ENCODE measurements around the gene POLE. TPM values are rescaled to one million over a fixed set of nuclear protein-coding genes. Genes with fewer than 3 reads are reported as not detected.

The POLE gene
- total RNA-seq, 1 donor from 2014 or later, result 32.1 TPM

DNA sequence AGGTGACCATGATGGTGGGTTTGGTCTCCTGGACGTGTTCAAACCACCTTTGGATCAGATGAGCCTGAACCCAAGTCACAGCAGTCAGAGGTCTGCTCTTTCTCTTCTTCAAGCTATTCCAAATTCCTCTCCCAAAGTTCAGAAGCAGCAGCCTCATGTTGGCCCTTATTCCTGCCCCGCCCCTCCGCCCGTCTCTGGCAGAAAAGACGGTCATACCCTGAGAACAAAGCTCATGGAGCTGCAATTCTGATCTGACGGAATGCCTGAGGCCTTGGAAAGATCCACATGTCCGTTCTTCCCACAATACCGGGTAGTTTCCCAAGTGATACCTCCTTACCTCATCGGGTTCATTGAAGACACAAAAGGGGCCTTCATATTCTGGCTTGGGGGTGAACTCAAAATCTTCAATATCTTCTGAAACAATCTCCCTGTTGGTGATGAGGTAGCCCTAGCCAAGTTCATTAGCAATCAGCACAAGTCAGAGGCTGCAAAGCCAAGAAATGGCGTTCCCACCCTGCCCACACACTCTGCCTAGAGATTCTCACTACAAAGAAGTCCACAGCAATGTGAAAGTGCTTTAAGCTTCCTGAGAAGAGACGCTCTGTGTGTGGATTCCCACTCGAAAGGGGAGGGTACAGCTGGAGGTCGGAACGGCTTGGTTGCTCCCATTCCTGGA is 11.2 kb downstream of the POLE start:
- no peak for DNase-seq

DNA sequence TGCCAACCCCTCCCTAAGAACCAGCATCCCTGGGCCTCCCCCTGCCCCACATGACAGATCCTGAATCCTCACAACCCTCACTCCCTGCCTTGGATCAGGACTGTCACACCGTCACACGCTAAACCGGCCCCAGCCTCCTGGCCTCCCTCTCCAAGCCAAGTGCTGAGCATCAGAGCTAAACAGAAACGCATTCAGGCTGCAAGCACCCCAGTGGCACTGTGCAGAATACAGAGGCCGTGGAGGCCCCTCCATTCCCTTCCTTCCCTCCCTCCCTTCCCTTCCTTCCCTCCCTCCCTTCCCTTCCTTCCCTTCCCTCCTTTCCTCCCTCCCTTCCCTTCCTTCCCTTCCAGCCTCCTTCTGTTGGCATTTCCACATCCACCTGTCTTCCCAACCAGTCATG is 12.6 kb downstream of the POLE start:
- no peak for DNase-seq

DNA sequence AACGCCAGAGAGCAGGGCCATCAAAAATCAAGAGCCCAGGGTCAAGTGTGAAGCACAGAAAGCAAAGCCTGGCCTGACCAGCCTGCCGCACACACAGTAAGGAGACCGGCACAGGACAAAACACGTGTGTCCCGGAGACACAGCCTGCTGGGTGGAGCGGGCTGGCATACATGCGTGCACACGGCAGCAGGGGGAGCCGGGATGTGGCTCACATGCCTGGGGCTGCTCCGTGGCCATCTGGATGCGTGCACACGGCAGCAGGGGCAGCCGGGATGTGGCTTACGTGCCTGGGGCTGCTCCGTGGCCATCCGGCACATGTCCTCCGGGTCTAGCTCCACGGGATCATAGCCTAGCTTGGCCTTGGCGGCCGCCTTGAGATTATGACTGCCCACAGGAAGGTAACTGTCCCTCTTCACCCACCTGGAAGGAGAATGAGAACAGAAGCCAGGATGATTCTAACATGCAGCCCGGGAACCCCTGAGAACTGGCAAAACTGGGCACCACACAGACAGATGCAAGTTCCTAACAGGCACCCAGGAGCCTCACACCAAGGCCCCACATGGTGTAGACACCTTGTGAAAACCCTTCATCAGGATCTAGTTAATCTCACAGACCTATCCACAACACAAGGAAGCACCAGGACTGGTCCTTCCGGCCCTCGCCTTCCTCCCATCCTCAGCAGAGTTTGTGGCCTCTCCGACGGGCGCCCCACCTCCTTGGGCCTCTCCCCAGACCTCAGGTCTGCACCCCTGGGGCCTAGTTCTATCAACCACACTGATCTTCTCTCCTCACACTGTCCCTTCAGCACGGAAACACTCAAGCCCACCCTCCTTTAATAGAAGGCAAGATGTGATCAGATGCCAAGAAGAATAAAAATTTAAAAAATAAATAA is 13.6 kb downstream of the POLE start:
- no peak for DNase-seq

DNA sequence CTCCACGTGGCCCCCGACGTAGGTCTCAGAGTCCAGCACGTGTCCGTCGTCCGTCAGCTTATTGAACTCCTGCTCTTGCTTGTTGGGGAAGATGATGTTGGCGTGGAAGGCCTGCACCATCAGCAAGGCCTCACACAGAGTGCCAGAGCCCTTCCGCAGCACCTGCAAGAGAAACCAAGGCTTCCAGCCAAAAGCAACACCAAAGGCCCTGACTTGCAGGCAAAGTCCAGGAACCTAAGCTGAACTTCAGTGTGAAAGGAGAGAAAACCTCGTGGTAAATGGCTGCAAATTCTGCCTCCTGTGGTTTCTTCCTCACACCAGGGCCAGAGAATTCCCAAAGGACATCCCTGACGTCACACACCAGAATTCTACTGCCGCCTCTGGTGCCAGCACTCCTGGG is 14.5 kb downstream of the POLE start:
- DNase-seq, result no peak

DNA sequence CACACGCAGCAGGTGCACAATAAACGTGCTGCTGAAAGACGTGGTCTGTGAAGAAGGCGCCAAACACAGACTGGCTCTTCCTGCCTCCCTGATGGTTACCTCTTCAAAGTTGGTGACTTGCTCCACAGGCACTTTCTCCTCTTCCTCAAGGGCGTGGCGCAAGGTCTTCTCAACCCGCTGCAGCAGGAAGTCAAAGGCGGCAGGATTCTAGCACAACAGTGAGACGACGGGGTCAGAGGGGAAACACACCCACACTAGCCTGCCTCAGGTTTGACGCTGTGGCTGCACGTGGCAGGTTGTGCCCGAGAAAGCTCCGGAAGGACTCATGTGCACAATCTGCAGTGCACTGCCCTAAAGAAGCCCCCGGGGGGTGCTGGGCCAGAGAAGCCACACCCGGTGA is 15.0 kb downstream of the POLE start:
- DNase-seq, result no peak

DNA sequence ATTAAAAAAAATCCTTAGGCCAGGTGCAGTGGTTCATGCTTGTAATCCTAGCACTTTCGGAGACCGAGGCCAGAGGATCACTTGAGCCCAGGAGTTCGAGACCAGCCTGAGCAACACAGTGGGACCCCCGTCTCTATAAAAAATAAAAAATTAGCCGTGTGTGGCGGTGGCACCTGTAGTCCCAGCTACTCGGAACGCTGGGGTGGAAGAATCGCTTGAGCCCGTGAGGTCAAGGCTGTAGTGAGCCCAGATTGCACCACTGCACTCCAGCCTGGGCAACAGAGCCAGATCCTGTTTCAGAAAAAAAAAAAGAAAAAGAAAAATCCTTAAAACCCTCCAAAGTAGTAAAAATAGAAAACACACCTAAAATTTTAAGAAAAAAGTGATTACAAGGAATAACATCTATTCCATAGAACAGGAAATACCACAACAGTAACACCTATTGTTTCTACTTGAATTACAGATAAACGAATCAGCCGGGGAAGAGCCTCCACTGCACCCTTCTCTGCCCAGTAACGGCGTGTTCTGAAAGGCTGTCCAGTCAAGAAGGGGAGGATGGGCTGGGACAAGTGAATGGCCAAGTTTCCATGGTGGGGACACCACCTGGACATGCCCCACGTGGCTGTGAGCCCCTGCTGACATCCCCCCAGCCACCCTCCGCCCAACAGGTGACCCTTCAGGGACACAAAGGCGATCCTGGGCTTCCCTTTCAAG is 17.8 kb downstream of the POLE start:
- no peak for DNase-seq

DNA sequence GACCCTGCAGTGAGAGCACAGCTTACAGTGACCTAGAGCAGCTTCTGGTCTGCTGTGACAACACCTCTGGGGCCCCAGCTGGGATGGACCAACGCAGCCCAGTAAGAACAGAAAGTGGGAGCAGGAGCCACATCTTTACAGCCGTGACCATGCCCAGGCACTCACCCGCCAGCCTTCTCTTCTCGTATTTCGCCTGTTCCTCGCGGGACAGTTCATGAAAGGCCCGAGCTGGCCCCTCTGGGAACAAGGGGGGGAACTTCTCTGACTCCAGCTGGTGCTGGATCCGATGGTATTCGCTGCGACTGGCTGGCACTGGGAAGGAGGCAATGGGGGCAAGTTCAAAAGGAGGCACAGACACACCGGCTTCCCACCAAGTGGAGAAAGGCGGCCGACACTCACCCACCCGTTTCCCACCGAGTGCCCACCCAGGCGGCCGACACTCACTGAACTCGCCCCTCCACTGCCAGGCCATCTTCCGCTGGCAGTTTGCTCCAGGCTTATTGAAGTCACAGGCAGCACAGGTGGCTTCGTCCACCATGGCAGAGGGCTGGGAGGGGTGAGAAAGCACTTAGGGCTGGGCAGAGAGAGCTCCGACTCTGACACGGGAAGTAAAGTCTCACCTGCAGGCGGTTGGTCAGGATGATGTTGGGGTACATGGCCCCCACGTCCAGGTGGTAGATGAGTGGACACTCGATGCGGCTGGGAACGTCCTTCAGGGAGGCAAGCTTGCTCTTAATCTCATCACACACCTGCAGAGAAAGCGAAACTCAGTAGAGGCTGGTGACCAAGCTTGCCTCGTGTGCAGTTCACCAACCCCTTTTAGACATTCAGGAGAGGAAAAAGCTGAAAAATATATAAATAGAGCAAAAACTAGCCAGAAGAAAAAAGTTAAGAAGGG is 18.7 kb downstream of the POLE start:
- DNase-seq, result no peak

DNA sequence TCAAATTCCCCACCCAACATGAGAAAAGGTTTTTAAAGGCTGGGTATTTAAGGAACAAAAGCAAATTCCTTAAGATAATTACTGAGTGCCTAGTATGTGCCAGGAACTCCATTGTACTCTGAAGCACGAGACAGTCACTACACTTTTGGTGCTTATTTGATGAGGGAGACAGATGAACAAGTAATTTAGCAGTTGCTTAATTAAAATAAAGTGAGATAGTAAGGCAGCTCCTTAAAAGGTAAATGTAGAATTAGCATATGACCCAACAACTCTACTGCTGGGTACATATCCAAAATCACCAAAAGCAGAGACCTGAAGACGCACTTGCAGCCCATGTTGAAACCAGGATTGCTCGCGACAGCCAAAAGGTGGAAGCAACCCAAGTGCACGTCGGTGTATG is 21.3 kb downstream of the POLE start:
- DNase-seq, result no peak

DNA sequence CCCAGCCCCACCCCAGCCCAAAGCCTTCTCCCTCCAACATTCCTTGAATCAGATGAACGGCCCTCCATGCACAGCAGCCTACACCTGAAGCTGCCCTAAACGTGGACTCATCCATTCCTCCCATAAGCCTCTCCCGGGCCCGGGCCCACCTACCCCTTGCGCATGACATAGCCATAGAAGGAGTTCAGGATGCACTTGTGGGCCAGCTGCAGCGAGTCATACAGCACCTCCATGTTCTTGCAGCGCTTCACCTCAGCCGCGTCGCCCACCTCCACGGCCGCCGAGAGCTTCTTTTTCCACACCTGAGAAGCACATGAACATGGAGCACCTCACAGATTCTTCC is 22.0 kb downstream of the POLE start:
- no peak for DNase-seq

DNA sequence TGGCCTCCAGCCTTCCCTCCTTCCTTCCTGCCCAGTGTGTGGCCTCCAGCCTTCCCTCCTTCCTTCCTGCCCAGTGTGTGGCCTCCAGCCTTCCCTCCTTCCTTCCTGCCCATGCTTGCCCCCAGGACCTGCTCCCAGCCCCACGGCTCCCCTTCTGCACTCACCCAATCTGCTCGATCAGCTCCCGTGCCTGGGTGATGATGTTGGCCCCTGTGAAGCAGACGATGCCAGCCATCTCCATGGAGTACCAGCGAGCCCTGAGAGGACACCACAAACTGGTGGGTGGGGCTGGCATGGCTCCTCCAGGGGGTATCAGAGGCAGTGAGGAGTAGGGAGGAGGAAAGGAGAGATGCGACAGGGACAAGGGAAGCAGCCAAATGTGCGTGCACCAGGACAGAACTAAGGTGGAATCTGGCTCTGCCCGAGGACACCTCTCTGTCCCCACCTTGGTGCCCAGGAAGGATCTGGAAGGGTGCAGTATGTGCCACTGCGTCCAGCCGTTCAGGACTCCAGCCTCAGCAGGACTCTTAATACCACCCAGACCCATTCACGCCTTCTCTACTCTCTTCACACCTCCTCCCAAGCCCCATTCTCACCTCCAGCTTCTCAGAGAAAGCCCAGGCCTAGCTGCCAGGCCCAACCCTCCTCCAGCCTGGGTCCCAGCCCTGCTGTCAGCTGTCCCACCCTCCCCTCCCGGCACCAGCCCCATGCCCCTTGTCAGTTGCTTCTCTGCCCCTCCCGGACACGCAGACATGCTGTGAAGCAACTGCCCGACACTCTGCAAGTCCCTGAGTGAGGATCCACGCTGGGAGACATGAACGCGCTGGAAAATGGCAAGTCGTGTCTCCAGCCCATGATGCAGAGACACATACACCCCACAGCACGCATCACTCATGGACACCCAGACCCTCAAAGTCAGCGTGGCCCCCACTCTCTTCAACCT is 22.7 kb downstream of the POLE start:
- DNase-seq, result no peak

DNA sequence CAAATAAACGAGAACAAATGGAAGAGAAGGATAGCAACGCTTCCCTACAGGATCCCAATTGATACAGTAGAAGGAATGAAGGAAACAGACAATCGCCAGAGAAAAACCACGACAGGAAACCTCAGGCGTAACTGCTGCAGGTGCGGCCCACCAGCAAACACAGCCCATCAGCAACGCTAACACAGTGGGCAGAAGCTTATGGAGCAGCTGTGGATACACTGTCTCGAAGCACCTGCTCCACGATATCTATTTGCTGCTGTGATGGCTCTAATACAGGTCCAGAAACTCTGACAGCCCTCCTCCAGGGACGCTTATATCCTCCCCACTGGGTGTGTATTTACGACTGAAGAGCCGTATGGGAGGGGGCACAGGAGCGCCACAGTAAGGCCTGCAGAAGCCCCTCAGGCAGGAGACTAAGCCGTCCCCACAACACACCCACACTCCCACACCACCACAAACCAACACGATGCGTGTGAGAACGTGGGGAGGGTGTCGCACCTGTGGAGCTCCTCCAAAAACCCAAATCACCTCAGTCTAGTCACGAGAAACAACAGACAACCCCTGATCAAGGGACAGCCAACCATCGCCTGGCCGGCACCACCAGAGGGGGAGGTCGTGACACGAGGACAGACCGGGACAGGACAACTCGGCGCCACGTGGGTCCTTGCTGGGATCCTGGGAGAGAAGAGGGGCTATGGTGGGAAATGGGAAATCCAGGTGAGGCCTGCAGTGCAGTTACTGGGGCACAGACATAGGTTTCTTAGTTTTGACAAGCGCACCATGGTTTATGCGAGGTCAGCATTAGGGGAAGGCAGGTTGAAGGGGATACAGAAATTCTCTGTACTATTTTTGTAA is 24.0 kb downstream of the POLE start:
- no peak for DNase-seq

DNA sequence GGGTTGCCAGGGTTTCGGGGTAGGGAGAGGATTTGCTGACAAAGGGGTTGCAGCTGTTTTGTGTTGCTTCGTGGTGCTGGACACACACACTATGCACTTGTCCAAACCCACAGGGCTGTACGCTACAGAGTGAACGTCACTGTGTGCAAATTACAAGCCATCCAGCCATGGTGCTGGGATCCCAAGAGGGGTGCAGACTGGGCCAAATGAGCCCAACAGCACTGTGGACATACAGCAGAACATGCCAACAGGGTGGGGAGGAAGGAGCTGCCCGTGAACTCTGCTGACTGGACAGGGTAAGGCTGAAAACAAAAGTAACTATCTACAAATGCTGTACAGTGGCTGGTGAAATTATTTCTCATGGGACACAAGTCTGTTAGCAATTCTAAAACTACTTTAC is 25.2 kb downstream of the POLE start:
- no peak for DNase-seq

DNA sequence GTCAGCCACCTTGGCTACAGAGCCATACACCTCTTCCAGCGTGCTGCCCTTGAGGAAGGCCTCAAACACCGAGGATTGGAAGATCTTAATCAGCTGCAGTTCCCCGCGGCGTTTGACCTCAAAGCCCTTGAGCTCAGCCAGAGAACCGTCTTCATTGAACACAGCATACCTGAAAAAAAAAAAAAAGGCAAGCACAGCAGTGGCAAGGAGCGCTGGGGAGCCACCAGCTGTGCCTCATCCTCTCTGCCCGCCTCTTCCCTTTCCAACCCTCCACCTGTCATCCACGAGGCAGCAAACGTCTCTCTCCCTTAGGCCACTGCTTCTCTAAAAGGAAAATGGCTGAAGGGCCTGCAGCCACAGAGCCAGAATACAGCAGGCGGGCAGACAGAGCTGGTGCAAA is 26.1 kb downstream of the POLE start:
- no peak for DNase-seq

DNA sequence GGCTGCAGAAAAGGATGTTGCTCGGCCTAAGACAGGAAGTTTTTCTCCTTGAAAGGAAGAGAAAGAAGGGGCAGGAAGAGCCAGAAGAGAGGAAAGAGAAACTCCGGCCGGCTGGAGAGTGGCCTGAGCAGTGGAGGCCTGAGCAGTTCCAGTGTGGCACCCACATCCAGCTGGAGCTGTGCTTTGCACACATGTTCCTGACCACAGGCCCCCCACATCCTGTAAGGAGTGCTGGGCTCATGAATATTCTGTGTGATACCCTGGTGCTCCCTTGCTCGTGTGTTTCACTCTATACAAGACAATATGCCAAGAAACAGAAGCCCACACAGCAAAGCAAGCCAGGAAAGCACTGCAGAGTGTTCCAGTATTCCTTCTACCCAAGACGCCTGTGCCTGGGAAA is 27.1 kb downstream of the POLE start:
- no peak for DNase-seq

DNA sequence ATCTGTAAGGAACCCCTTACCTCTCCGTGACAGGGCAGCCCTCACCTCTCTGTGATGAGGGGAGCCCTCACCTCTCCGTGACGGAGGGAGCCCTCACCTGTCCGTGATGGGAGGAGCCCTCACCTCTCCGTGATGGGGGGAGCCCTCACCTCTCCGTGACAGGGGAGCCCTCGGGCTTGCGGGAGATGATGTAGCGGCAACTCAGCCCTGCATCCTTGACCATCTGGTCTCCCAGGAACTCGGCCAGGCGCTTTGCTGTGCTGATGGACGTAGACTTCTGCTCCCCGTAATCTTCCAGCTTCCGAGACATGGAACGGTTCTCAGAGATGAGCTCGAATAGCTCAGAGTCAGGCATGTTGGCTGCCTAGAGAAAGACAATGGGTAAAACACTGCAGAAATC is 28.0 kb downstream of the POLE start:
- no peak for DNase-seq

DNA sequence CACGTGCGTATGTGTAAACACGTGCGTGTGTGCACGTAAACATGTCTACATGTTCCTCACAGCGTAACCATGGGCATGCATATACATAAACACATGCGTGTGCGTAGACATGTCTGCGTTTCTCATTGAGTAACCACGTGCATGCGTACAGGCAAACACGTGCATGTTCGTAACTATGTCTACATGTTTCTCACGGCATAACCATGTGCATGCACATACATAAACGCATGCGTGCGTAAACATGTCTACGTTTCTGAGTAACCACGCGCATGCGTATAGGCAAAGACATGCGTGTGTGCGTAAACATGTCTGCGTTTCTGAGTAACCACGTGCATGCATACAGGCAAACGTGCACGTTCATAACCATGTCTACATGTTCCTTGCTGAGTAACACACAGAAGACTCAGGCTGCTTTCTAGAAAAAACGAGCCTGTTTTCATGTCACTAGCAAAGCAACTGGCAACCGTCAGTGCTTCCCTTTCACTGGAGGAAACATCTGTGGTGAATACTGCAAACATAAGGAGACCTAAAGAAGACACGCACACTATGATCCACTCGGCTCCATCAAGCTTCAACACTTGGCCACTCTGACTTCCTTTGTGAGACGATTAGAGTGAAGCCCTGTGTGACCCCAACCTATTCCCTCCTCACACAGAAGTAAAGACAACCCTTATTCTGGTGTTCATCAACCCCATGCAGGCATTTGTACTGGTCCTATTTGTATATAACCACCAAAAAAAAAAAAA is 28.8 kb downstream of the POLE start:
- no peak for DNase-seq

DNA sequence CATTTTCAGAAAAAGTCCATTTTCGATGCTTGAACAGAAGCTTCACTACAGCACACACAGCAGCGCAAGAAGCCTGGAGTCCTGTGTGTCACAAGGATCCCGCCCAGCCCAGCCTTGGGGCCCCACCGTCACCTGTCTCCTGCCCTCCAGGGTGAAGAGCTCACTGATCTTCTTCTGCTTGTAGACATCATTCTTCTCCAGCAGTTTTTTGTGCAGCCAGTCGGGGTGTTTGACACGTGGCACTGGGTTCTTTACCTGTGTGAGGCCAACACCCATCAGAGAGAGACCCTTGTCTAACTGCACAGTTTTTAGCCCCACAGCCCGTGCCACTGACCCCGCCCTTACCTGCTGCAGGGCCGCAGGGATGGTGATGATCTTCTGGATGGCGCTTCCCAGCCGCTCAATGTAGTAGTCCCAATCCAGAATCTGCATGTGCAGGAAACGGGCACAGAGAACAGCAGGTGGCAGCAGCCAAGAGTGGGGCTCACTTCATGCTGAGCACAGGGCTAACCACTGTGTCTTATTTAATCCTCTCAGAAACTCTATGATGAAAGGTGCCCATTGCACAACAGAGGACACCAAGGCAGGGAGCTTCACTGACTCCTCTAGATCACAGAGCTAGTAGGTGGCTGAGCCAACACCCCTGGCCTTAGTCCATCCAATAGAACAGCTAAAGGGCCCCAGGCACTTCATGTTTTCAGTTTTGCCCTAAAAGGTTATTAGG is 30.0 kb downstream of the POLE start:
- DNase-seq, result no peak

DNA sequence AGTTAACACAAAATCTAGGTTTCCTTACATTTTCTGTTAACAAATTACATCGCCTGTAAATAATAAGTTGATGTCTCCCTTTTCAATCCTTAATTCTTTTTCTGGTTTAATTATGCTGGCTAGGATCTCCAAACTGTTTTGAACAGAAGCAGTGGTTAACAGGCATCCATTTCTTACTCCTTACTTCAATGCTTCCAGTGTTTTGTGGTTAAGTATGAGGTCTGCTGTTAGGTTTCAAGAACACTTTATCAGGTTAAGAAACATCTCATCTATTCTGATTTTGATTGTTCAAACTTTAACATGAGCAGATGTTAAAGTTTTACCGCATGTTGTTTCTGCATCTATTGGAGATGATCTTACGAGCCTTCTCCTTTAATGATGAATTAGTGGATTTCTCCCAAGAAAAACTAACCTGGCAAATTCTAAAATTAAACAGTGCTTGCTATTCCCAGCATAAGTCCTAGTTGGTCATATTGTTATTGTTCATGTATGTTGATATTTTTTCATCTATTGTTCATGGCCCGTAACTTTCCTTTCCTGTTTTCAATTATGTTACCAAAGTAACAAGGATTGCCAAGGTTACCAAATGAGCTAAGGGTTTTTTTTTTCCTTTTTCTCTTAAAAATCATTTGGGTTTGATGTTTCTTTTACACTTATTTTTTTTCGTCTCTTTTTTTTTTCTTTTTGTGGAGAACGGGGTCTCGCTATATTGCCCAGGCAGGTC is 33.4 kb downstream of the POLE start:
- DNase-seq, result peak; percentile 6
